Left ventricle myocardium inferior (tissue), 1 donor: ENCODE data around the gene ZSCAN1. TPM values are rescaled to one million over a fixed set of nuclear protein-coding genes. Genes with fewer than 3 reads are reported as not detected.

ENCODE experiments used
- DNase-seq: peaks from one replicate; pipeline ENCODE4 v3.0.0-alpha.2; 2020
- H3K27ac ChIP-seq: fragments of 200-600 bp; replicated peaks from 2 replicates; pipeline ENCODE4 v1.8.0; 2021
- H3K27me3 ChIP-seq: fragments of 200-600 bp; 2 replicates; pipeline ENCODE4 v1.8.0; 2021; ENCODE audit warnings: low read depth
- H3K36me3 ChIP-seq: fragments of 200-600 bp; 2 replicates; pipeline ENCODE4 v1.8.0; 2021
- H3K4me1 ChIP-seq: fragments of 200-600 bp; 2 replicates; pipeline ENCODE4 v1.8.0; 2021
- H3K4me3 ChIP-seq: fragments of 200-600 bp; 2 replicates; pipeline ENCODE4 v1.8.0; 2021; ENCODE audit warnings: mild to moderate bottlenecking, moderate library complexity
- H3K9me3 ChIP-seq: fragments of 200-600 bp; replicated peaks from 2 replicates; pipeline ENCODE4 v1.8.0; 2021
- intact Hi-C: fragments of 100-400 bp; cut with micrococcal nuclease; formaldehyde crosslinking; loops from one replicate; pipeline ENCODE4 v1.11.0; 2022
- total RNA-seq: library from RNA; stranded (reverse); fragmentation: NEBNext Ultra II Directional; extraction: Animal tissue kit (Norgen Biotek cat#: 25700); gene quantifications from one replicate; pipeline ENCODE4 v1.2.1, GENCODE V29; 2021
- TF ChIP-seq, protein P1 (sequence below): fragments of 200-600 bp; IDR thresholded peaks from 2 replicates; pipeline ENCODE4 v1.8.0; 2021; ENCODE audit warnings: antibody characterized with exemption, mild to moderate bottlenecking, borderline replicate concordance
- donor health status: DM: no; HTN: yes; CAD: no; lungs with severe emphysema.

ZSCAN1 gene
- total RNA-seq, 1 donor from 2014 or later = not detected

DNA sequence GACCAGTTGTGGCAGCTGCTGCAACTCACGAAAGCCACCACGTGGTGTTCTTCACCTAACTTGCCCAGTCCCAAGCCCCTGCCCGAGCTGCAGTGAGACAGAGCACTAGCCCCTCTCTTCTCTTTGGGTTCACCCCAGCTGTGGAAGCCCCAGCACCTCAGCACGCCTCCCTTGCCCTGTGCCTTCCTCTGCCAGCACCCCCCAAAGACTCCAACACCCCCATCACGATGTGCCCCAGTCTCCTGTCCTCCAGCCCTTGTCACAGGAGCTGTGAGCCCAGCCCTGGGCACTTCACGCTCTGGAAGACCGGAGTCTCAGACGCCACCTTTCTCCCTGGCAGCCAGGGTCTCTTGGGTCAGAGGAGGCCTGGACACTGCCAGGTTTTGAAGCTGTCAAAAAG is 23.0 kb downstream of the ZSCAN1 start:
- no peak for DNase-seq
- Histone ChIP-seq H3K4me1 (peaks cover 27% of the 10 kb centered on the region), H3K36me3 (no peaks in the 10 kb centered on the region), H3K27ac (no peak overlapping the region), H3K4me3 (no peak overlapping the region), H3K9me3 (peaks cover 24% of the 10 kb centered on the region), H3K27me3 (no peaks in the 10 kb centered on the region)
- TF ChIP-seq, protein P1, sequence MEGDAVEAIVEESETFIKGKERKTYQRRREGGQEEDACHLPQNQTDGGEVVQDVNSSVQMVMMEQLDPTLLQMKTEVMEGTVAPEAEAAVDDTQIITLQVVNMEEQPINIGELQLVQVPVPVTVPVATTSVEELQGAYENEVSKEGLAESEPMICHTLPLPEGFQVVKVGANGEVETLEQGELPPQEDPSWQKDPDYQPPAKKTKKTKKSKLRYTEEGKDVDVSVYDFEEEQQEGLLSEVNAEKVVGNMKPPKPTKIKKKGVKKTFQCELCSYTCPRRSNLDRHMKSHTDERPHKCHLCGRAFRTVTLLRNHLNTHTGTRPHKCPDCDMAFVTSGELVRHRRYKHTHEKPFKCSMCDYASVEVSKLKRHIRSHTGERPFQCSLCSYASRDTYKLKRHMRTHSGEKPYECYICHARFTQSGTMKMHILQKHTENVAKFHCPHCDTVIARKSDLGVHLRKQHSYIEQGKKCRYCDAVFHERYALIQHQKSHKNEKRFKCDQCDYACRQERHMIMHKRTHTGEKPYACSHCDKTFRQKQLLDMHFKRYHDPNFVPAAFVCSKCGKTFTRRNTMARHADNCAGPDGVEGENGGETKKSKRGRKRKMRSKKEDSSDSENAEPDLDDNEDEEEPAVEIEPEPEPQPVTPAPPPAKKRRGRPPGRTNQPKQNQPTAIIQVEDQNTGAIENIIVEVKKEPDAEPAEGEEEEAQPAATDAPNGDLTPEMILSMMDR = no peak
- intact Hi-C loops = no loop called here

DNA sequence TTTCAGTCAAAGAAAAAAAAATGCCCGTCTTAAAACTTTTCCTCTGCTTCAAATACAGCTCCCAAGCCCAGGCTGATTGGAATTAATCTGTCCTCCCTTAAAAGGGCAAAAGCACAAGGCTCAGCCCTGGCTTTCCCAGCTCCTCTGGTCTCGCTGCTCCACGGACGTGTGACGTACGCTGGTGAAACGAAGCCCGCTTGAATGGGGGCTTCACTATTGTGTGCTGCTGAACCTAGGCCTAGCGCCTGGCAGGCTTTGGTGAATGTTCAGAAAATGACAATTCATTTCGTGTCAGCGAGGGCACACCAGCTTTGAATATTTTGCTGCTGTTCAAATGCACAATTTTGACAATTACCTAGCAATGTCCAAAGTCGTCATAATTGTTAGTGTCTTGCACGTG is 24.6 kb downstream of the ZSCAN1 start:
- peaks cover 29% of the 10 kb centered on the region for H3K9me3 ChIP-seq
- intact Hi-C loops = no loop called here
- peaks cover 11% of the 10 kb centered on the region for H3K36me3 ChIP-seq
- peak overlapping the region; percentile 99 for H3K27ac ChIP-seq
- TF ChIP-seq, protein P1 = no peak
- peaks cover 27% of the 10 kb centered on the region for H3K4me1 ChIP-seq
- H3K27me3 ChIP-seq = no peaks in the 10 kb centered on the region
- no peak for DNase-seq
- peak overlapping the region; percentile 86 for H3K4me3 ChIP-seq

- H3K4me3 ChIP-seq = peak within 1 kb of the TSS; percentile 86
- TF ChIP-seq, protein P1 = no peak
- H3K9me3 ChIP-seq = peaks cover 36% of the 10 kb centered on the region
- H3K36me3 ChIP-seq = peaks cover 17% of the 10 kb centered on the region
- peak; percentile 93 for DNase-seq
- intact Hi-C loops = no loop called here
- no peaks in the 10 kb centered on the region for H3K27me3 ChIP-seq
- H3K4me1 ChIP-seq = peaks cover 24% of the 10 kb centered on the region
- H3K27ac ChIP-seq = peak within 1 kb of the TSS; percentile 99
Observed at GRCh38 chr19:58059003-58059670, 25.3 kb downstream of the ZSCAN1 start, which contains the start of gene ZNF135. Gene ZNF135, plus strand, starts transcription at chr19:58059282. Its CDS starts 721 bp downstream, at chr19:58060003.

DNA sequence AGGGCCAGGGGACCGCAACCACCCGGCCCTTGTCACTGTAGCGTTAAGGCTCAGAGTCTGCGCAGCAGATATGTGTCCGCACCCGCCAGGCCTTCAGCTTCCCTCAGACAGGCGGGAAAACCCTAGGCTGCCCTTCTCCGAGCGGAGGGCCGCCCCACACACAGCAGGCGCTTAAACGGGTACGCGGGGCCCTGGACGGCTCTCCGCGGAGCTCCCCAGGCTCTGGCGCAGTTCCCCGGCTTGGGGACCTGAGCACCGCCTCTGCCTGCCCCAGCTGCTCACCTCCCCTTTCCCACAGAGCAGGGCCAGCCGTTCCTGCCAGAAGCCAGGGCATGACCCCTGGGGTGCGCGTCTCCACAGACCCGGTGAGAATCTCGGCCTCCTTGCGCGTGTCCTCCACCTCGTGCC is 25.9 kb downstream of the ZSCAN1 start:
- H3K9me3 ChIP-seq = peaks cover 41% of the 10 kb centered on the region
- H3K27me3 ChIP-seq = no peaks in the 10 kb centered on the region
- intact Hi-C loops = no loop called here
- peak overlapping the region; percentile 99 for H3K27ac ChIP-seq
- TF ChIP-seq, protein P1 = no peak
- H3K4me3 ChIP-seq = peak overlapping the region; percentile 86
- DNase-seq = no peak
- peaks cover 23% of the 10 kb centered on the region for H3K36me3 ChIP-seq
- peaks cover 21% of the 10 kb centered on the region for H3K4me1 ChIP-seq

GRCh38 chr19:58060231-58060630 is 26.4 kb downstream of the ZSCAN1 start:
- TF ChIP-seq, protein P1 = no peak
- Histone ChIP-seq H3K27ac (peak overlapping the region; percentile 99), H3K36me3 (peaks cover 28% of the 10 kb centered on the region), H3K4me1 (peaks cover 21% of the 10 kb centered on the region), H3K27me3 (no peaks in the 10 kb centered on the region), H3K4me3 (peak overlapping the region; percentile 86), H3K9me3 (peaks cover 46% of the 10 kb centered on the region)
- no peak for DNase-seq
- intact Hi-C loops = no loop called here
